Testis (tissue), 2 donors: ENCODE data around the gene ZNF667.

Source experiments
- CTCF ChIP-seq, 3 experiments: fragments of 450-650 bp in 2 of 3; fragments of 200-600 bp in 1 of 3; sonication (generic) in 1 of 3; IDR thresholded peaks; one replicate each; pipeline ENCODE4 v1.5.1; 2016 to 2019; ENCODE audit warnings: antibody characterized with exemption in 3 of 3, mild to moderate bottlenecking in 2 of 3, moderate library complexity in 1 of 3
- POLR2A ChIP-seq: fragments of 450-650 bp; IDR thresholded peaks from one replicate; pipeline ENCODE4 v1.6.1; 2017; ENCODE audit warnings: antibody characterized with exemption, mild to moderate bottlenecking, moderate library complexity

GRCh38 chr19:56476651-56477428 is at the start of gene ZNF667:
- TF ChIP-seq CTCF (IDR thresholded peaks at IDR 0.05), result no peak
- TF ChIP-seq POLR2A, result no peak
